ENCODE data around the gene RAB31. TPM values are rescaled to one million over a fixed set of nuclear protein-coding genes. Genes with fewer than 3 reads are reported as not detected.

RAB31 gene
- total RNA-seq, 6 donors from 2014 or later = 40.3 to 128 (median 95.8) TPM

DNA sequence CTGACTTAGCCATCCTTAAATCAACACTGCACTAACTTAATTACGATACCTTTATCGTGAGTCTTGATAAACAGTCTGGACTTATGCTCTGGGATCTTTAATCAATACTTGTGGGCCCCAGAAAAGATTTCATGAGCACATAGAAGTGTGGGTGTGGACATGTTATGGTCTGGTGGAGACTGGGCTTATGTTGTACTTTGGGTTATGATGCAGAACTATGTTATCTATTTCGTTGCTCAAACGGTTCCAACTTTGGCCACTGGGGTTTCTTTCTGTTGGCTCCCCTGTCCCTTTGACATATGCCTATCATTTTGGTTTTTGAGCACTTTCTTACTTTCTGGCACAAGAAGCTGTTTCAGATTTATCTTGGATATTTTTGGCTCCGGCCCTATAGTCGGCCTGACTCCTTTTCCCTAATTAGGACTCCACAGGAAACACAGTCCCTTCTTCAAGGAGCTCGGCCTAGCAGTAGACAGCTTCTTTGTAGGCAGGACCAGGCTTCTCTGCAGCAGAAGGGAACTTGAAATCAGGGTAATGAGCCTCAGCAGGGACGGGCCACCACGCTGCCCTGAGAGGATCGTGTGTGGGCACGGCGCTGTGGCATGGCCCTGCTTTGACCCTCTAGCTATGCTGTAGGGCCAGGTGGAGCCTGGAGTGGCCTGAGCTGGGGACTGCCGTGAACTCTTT, 123.1 kb downstream of the RAB31 start:
- Histone ChIP-seq H3K4me3 (no peak overlapping the region), H3K4me1 (peaks cover 20 to 39% (median 30%) of the 10 kb centered on the region in 4 donors), H3K9me3 (no peaks in the 10 kb centered on the region), H3K27ac (peak overlapping the region in 3 of 4 donors; percentile 22 to 33 (median 32)), H3K27me3 (no peaks in the 10 kb centered on the region), H3K36me3 (peaks cover 0 to 13% (median 4%) of the 10 kb centered on the region in 4 donors)
- TF ChIP-seq POLR2A (IDR thresholded peaks at IDR 0.05) (no peak), EP300 (IDR thresholded peaks at IDR 0.05) (no peak)
- TF ChIP-seq, protein P1, sequence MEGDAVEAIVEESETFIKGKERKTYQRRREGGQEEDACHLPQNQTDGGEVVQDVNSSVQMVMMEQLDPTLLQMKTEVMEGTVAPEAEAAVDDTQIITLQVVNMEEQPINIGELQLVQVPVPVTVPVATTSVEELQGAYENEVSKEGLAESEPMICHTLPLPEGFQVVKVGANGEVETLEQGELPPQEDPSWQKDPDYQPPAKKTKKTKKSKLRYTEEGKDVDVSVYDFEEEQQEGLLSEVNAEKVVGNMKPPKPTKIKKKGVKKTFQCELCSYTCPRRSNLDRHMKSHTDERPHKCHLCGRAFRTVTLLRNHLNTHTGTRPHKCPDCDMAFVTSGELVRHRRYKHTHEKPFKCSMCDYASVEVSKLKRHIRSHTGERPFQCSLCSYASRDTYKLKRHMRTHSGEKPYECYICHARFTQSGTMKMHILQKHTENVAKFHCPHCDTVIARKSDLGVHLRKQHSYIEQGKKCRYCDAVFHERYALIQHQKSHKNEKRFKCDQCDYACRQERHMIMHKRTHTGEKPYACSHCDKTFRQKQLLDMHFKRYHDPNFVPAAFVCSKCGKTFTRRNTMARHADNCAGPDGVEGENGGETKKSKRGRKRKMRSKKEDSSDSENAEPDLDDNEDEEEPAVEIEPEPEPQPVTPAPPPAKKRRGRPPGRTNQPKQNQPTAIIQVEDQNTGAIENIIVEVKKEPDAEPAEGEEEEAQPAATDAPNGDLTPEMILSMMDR (IDR thresholded peaks at IDR 0.05) = peak in 1 of 6 experiments; percentile 13
- peak in 1 of 2 donors; percentile 45 for DNase-seq
- ATAC-seq (ENCODE audit: low FRiP score in 2 of 2) = no peak
- WGBS, 2 donors = 82 to 92% methylated on average over 7 to 13 of the region's 13 CpGs

DNA sequence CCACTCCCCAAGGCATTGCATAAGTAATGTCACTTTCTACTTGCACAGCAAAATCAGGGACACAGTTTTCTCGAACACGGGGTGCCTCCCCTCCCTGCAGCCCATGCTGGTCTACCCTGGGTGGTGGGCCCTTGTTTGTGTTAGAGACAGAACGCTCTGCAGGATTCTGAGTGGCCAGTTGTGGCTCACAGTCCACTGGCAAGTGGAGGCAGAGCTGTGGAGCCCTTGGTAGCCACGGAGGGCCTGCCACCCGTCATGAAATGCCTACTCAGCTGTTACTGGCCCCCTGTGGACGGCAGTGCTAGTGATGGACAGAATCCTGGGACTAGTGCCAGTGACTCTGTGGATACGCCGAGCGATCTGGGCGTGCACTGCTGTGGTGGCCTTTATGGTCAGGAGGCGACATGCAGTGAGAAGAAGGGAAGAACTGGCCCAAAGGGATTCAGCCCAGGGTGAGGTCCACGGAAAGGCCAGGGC, 123.7 kb downstream of the RAB31 start:
- DNase-seq (peak in 1 of 2 donors; percentile 46), ATAC-seq (ENCODE audit: low FRiP score in 2 of 2) (no peak)
- Histone ChIP-seq H3K9me3 (no peaks in the 10 kb centered on the region), H3K4me3 (no peak overlapping the region), H3K27me3 (no peaks in the 10 kb centered on the region), H3K36me3 (peaks cover 0 to 13% (median 4%) of the 10 kb centered on the region in 4 donors), H3K4me1 (peaks cover 17 to 40% (median 27%) of the 10 kb centered on the region in 4 donors), H3K27ac (peak overlapping the region in 3 of 4 donors; percentile 22 to 33 (median 32))
- TF ChIP-seq, protein P1 (IDR thresholded peaks at IDR 0.05) = no peak
- TF ChIP-seq EP300 (IDR thresholded peaks at IDR 0.05) = no peak
- TF ChIP-seq POLR2AphosphoS5 (IDR thresholded peaks at IDR 0.05) = no peak
- TF ChIP-seq POLR2A (IDR thresholded peaks at IDR 0.05) = no peak
- WGBS, 2 donors = 87 to 92% methylated on average over 3 to 12 of the region's 12 CpGs

DNA sequence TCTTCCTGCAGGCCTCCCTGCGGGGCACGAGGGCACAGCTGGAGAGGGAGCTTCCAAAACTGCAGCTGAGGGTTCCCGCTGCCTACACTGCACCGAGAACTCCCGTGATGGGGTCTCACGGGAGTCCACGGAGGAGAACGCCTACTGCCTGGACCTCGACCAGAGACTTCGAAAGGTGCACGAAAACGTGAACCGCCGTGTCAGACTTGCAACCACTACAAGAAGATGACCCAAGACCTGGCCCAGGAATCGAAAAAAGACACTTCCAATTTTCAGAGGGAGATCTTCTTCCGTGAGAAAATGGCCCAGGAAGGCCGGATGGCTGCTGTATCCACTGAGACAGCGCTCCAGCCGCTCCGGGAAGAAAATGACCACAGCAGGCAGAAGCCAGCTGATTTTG, 124.8 kb downstream of the RAB31 start:
- TF ChIP-seq POLR2A (IDR thresholded peaks at IDR 0.05) (no peak), EP300 (IDR thresholded peaks at IDR 0.05) (no peak), POLR2AphosphoS5 (IDR thresholded peaks at IDR 0.05) (no peak)
- TF ChIP-seq, protein P1 (IDR thresholded peaks at IDR 0.05) = no peak
- no peak overlapping the region for H3K27ac ChIP-seq
- no peaks in the 10 kb centered on the region for H3K27me3 ChIP-seq
- peaks cover 0 to 13% (median 4%) of the 10 kb centered on the region in 4 donors for H3K36me3 ChIP-seq
- H3K9me3 ChIP-seq = no peaks in the 10 kb centered on the region
- peak in 1 of 2 donors; percentile 24 for DNase-seq
- WGBS, 2 donors = 92 to 97% methylated on average over 20 of the region's 20 CpGs
- H3K4me1 ChIP-seq = peaks cover 6 to 30% (median 17%) of the 10 kb centered on the region in 4 donors
- H3K4me3 ChIP-seq = no peak overlapping the region
- ATAC-seq (ENCODE audit: low FRiP score in 2 of 2) = no peak

DNA sequence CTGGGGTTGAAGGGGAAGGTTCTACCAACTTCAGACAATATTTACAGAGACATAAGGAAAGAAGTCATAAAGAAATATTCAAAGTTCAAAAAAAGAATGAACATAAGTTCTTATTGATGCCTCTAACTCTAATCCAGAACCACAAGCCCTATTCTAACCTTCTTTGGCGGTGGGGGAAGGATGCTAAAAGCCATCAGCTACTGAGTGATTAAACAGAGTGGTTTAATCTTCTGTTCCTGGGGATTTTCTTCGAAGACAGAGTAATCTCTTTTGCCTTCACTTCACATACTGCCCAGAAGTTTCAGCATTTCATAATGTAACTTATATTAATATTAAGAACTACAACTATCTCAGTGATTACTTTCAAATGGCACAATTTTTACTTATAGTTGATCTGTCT, 126.5 kb downstream of the RAB31 start:
- whole genome bisulfite sequencing, 2 donors = 81 to 89% methylated on average over 2 of the region's 2 CpGs
- ATAC-seq (ENCODE audit: low FRiP score in 2 of 2) (no peak), DNase-seq (no peak)
- H3K4me1 ChIP-seq = peaks cover 0 to 29% (median 18%) of the 10 kb centered on the region in 4 donors
- peaks cover 0 to 13% (median 4%) of the 10 kb centered on the region in 4 donors for H3K36me3 ChIP-seq
- H3K27ac ChIP-seq = peak overlapping the region; percentile 50 to 79 (median 76)
- no peaks in the 10 kb centered on the region for H3K9me3 ChIP-seq
- no peaks in the 10 kb centered on the region for H3K27me3 ChIP-seq
- no peak overlapping the region for H3K4me3 ChIP-seq
- no peak for TF ChIP-seq EP300 (IDR thresholded peaks at IDR 0.05)
- TF ChIP-seq, protein P1 (IDR thresholded peaks at IDR 0.05) = no peak
- no peak for TF ChIP-seq POLR2A (IDR thresholded peaks at IDR 0.05)
- no peak for TF ChIP-seq POLR2AphosphoS5 (IDR thresholded peaks at IDR 0.05)

Measured in upper lobe of left lung (tissue), 6 donors.